ENCODE results near the gene INPP5A.
A peak's percentile ranks its signal among the peaks of the same experiment; 100 is the strongest.
"Not testable (repeated sequence)": the region's sequence is repeated elsewhere in the genome, so short reads cannot be mapped to it uniquely, and the experiment has no call there.

The INPP5A gene

GRCh38 chr10:132564690-132565089 is 27.1 kb downstream of the INPP5A start:
- no peak for DNase-seq (ENCODE audit: low read depth)

GRCh38 chr10:132565516-132566209 is 28.1 kb downstream of the INPP5A start:
- DNase-seq (ENCODE audit: low read depth), result no peak

- DNase-seq (ENCODE audit: low read depth), result no peak
These were observed 29.3 kb downstream of the INPP5A start for GRCh38 chr10:132566892-132567291.

GRCh38 chr10:132570265-132570664 is 32.7 kb downstream of the INPP5A start:
- no peak for DNase-seq (ENCODE audit: low read depth)

GRCh38 chr10:132570771-132571649 is 33.4 kb downstream of the INPP5A start:
- no peak for DNase-seq (ENCODE audit: low read depth)

GRCh38 chr10:132571650-132572544 is 34.3 kb downstream of the INPP5A start:
- DNase-seq (ENCODE audit: low read depth), result peak; percentile 89

- DNase-seq (ENCODE audit: low read depth), result peak; percentile 14
These were observed 35.0 kb downstream of the INPP5A start for GRCh38 chr10:132572545-132572937.

- not testable (repeated sequence) for DNase-seq (ENCODE audit: low read depth)
These were observed 35.4 kb downstream of the INPP5A start for GRCh38 chr10:132572946-132573345.

- DNase-seq (ENCODE audit: low read depth), result no peak
These were observed 36.7 kb downstream of the INPP5A start for GRCh38 chr10:132574288-132574687.

GRCh38 chr10:132574783-132575319 is 37.3 kb downstream of the INPP5A start:
- peak; percentile 57 for DNase-seq (ENCODE audit: low read depth)

GRCh38 chr10:132575320-132576201 is 38.0 kb downstream of the INPP5A start:
- peak; percentile 58 for DNase-seq (ENCODE audit: low read depth)

- DNase-seq (ENCODE audit: low read depth), result no peak
These were observed 39.2 kb downstream of the INPP5A start for GRCh38 chr10:132576671-132577349.

GRCh38 chr10:132577350-132578003 is 39.9 kb downstream of the INPP5A start:
- peak; percentile 34 for DNase-seq (ENCODE audit: low read depth)

- DNase-seq (ENCODE audit: low read depth), result no peak
These were observed 40.8 kb downstream of the INPP5A start for GRCh38 chr10:132578287-132578951.

- DNase-seq (ENCODE audit: low read depth), result no peak
These were observed 41.7 kb downstream of the INPP5A start for GRCh38 chr10:132579027-132579859.

GRCh38 chr10:132580143-132580542 is 42.6 kb downstream of the INPP5A start:
- DNase-seq (ENCODE audit: low read depth), result no peak

GRCh38 chr10:132580617-132581016 is 43.0 kb downstream of the INPP5A start:
- no peak for DNase-seq (ENCODE audit: low read depth)

GRCh38 chr10:132582137-132582536 is 44.5 kb downstream of the INPP5A start:
- DNase-seq (ENCODE audit: low read depth), result no peak
